Upper lobe of left lung (tissue), 6 donors: Measurements from ENCODE around the gene PBX4. TPM values are rescaled to one million over a fixed set of nuclear protein-coding genes. Genes with fewer than 3 reads are reported as not detected.

ENCODE experiments used
- ATAC-seq, 2 donors: fragments of 200-7000 bp; cut with Tn5 transposase; one replicate each; pipeline ENCODE4 v1.9.1; 2022; ENCODE audit warnings: mild to moderate bottlenecking in 2 of 2, moderate library complexity in 2 of 2; ENCODE audit not compliant: low FRiP score in 2 of 2
- DNase-seq, 2 donors: peaks; one replicate each; pipeline ENCODE4 v3.0.0-alpha.2; 2019 to 2020
- H3K27ac ChIP-seq, 4 donors: fragments of 200-600 bp; sonication (generic); one replicate each; pipeline ENCODE4 v1.5.1; 2016 to 2019
- H3K27me3 ChIP-seq, 4 donors: fragments of 200-600 bp; sonication (generic); one replicate each; pipeline ENCODE4 v1.5.1; 2017 to 2019
- H3K36me3 ChIP-seq, 4 donors: fragments of 200-600 bp; sonication (generic); one replicate each; pipeline ENCODE4 v1.5.1; 2016 to 2019
- H3K4me1 ChIP-seq, 4 donors: fragments of 200-600 bp; sonication (generic); one replicate each; pipeline ENCODE4 v1.5.1; 2018 to 2019
- H3K4me3 ChIP-seq, 4 donors: fragments of 200-600 bp; sonication (generic); one replicate each; pipeline ENCODE4 v1.5.1; 2017 to 2019; ENCODE audit warnings: mild to moderate bottlenecking in 2 of 4, moderate library complexity in 1 of 4
- H3K9me3 ChIP-seq, 4 donors: fragments of 200-600 bp; sonication (generic); one replicate each; pipeline ENCODE4 v1.5.1; 2018 to 2019
- CTCF ChIP-seq, 6 experiments: fragments of 450-650 bp in 4 of 6; fragments of 200-600 bp in 2 of 6; sonication (generic) in 2 of 6; IDR thresholded peaks; one replicate each; pipeline ENCODE4 v1.5.1; 2016 to 2019; ENCODE audit warnings: antibody characterized with exemption in 6 of 6
- EP300 ChIP-seq, 4 donors: sonication (generic); formaldehyde crosslinking; IDR thresholded peaks; one replicate each; pipeline ENCODE4 v1.5.1; 2017; ENCODE audit warnings: antibody characterized with exemption in 4 of 4, control low read depth in 2 of 4
- POLR2A ChIP-seq, 4 donors: fragments of 450-650 bp; IDR thresholded peaks; one replicate each; pipeline ENCODE4 v1.5.1; 2016 to 2017; ENCODE audit warnings: antibody characterized with exemption in 4 of 4, mild to moderate bottlenecking in 2 of 4
- POLR2AphosphoS5 ChIP-seq, 2 donors: sonication (generic); formaldehyde crosslinking; IDR thresholded peaks; one replicate each; pipeline ENCODE4 v1.5.1; 2017; ENCODE audit warnings: antibody characterized with exemption in 2 of 2
- WGBS, 2 donors: methylation state at CpG; one replicate each; pipeline ENCODE4 v1.1.5; 2017 to 2018; 5-methylcytosine and 5-hydroxymethylcytosine counted together
- total RNA-seq, 6 donors: library from RNA; depleted of rRNA in 4 of 6; stranded (reverse); fragments of >200 nt in 4 of 6; gene quantifications; one replicate each; pipeline versions ENCODE4 v1.1.0 to v1.2.1, GENCODE V29; 2016 to 2021
- donor health status: DM: no; HTN: no; CAD: no; lungs with moderate emphysema.
- donor health status: DM: no; HTN: yes; CAD: no; lungs with severe emphysema.

PBX4 gene
- total RNA-seq, 6 donors from 2014 or later = 2.0 to 30.4 (median 5.8) TPM

- H3K4me1 ChIP-seq = peaks cover 14 to 21% (median 16%) of the 10 kb centered on the region in 4 donors
- H3K27me3 ChIP-seq = peaks cover 0 to 4% (median 0%) of the 10 kb centered on the region in 4 donors
- H3K4me3 ChIP-seq = no peak overlapping the region
- no peak for ATAC-seq
- no peak for TF ChIP-seq CTCF (IDR thresholded peaks at IDR 0.05)
- TF ChIP-seq POLR2AphosphoS5 (IDR thresholded peaks at IDR 0.05) = no peak
- TF ChIP-seq EP300 (IDR thresholded peaks at IDR 0.05) = no peak
- no peaks in the 10 kb centered on the region for H3K9me3 ChIP-seq
- peaks cover 5 to 38% (median 28%) of the 10 kb centered on the region in 4 donors for H3K36me3 ChIP-seq
- peak in 1 of 2 donors; percentile 75 for DNase-seq
- H3K27ac ChIP-seq = no peak overlapping the region
- 96 to 100% methylated on average over 2 to 8 of the region's 11 CpGs for WGBS, 2 donors
Observed at GRCh38 chr19:19630062-19630414, 11.6 kb upstream of the PBX4 start.

GRCh38 chr19:19628501-19629134, 10.1 kb upstream of the PBX4 start:
- WGBS, 2 donors = 22 to 41% methylated on average over 9 to 20 of the region's 51 CpGs
- peak overlapping the region; percentile 50 to 79 (median 74) for H3K27ac ChIP-seq
- peaks cover 0 to 33% (median 13%) of the 10 kb centered on the region in 4 donors for H3K36me3 ChIP-seq
- peaks cover 14 to 21% (median 16%) of the 10 kb centered on the region in 4 donors for H3K4me1 ChIP-seq
- peaks cover 0 to 4% (median 0%) of the 10 kb centered on the region in 4 donors for H3K27me3 ChIP-seq
- peak overlapping the region; percentile 15 to 62 (median 60) for H3K4me3 ChIP-seq
- DNase-seq (peak; percentile 72 to 89), ATAC-seq (peak; percentile 24 to 53)
- TF ChIP-seq POLR2A (IDR thresholded peaks at IDR 0.05) = peak in 2 of 4 donors; percentile 9 to 15
- no peak for TF ChIP-seq EP300 (IDR thresholded peaks at IDR 0.05)
- no peak for TF ChIP-seq CTCF (IDR thresholded peaks at IDR 0.05)
- TF ChIP-seq POLR2AphosphoS5 (IDR thresholded peaks at IDR 0.05) = peak in 1 of 2 donors; percentile 19
- no peaks in the 10 kb centered on the region for H3K9me3 ChIP-seq

GRCh38 chr19:19627621-19628500, 9.4 kb upstream of the PBX4 start, which contains the start of gene LPAR2:
TSS of gene LPAR2 (minus strand) at chr19:19628220. CDS start at chr19:19627275, 945 bp downstream.
- ATAC-seq = peak; percentile 79 to 82
- Histone ChIP-seq H3K27me3 (peaks cover 0 to 4% (median 0%) of the 10 kb centered on the region in 4 donors), H3K27ac (peak within 1 kb of the TSS; percentile 50 to 79 (median 74)), H3K4me1 (peaks cover 14 to 21% (median 16%) of the 10 kb centered on the region in 4 donors), H3K4me3 (peak within 1 kb of the TSS; percentile 15 to 62 (median 60)), H3K36me3 (peaks cover 0 to 26% (median 10%) of the 10 kb centered on the region in 4 donors), H3K9me3 (no peaks in the 10 kb centered on the region)
- peak; percentile 75 to 94 for DNase-seq
- 1 to 7% methylated on average over 9 to 26 of the region's 87 CpGs for WGBS, 2 donors
- TF ChIP-seq POLR2AphosphoS5 (IDR thresholded peaks at IDR 0.05) = no peak
- TF ChIP-seq EP300 (IDR thresholded peaks at IDR 0.05) = no peak
- peak in 1 of 6 experiments; percentile 23 for TF ChIP-seq CTCF (IDR thresholded peaks at IDR 0.05)
- TF ChIP-seq POLR2A (IDR thresholded peaks at IDR 0.05) = peak in 2 of 4 donors; percentile 29 to 51

- Histone ChIP-seq H3K36me3 (peaks cover 0 to 18% (median under 1%) of the 10 kb centered on the region in 4 donors), H3K27me3 (peaks cover 0 to 4% (median 0%) of the 10 kb centered on the region in 4 donors), H3K4me3 (peak overlapping the region in 3 of 4 donors; percentile 59 to 62 (median 62)), H3K27ac (peak overlapping the region in 2 of 4 donors; percentile 72 to 77), H3K9me3 (no peaks in the 10 kb centered on the region), H3K4me1 (peaks cover 14 to 21% (median 16%) of the 10 kb centered on the region in 4 donors)
- ATAC-seq (no peak), DNase-seq (peak in 1 of 2 donors; percentile 80)
- WGBS, 2 donors = 93% methylated on average over 33 to 45 of the region's 48 CpGs
- no peak for TF ChIP-seq POLR2AphosphoS5 (IDR thresholded peaks at IDR 0.05)
- no peak for TF ChIP-seq POLR2A (IDR thresholded peaks at IDR 0.05)
- no peak for TF ChIP-seq CTCF (IDR thresholded peaks at IDR 0.05)
- TF ChIP-seq EP300 (IDR thresholded peaks at IDR 0.05) = no peak
Observed at GRCh38 chr19:19626516-19627472, 8.3 kb upstream of the PBX4 start.
